Epithelial cell of esophagus (primary cell): ENCODE data around the gene SRXN1.
"Not testable (repeated sequence)": the region's sequence is repeated elsewhere in the genome, so short reads cannot be mapped to it uniquely, and the experiment has no call there.

Experiments
- DNase-seq: peaks from one replicate; pipeline ENCODE4 v3.0.0; 2010; ENCODE audit warnings: low read depth
- H3K4me3 ChIP-seq: 2 replicates; pipeline ENCODE4 v1.5.1; 2011; ENCODE audit warnings: mild to moderate bottlenecking, low read length, control low read depth
- TF ChIP-seq, protein P1 (sequence below): IDR thresholded peaks from 2 replicates; pipeline ENCODE4 v1.5.1; 2011; ENCODE audit warnings: low read depth, mild to moderate bottlenecking, low read length, control low read depth, inconsistent platforms; ENCODE audit not compliant: insufficient read depth; ENCODE audit errors: missing control alignments

SRXN1 gene

GRCh38 chr20:695165-695866 is 42.3 kb upstream of the SRXN1 start:
- no peak for DNase-seq
- TF ChIP-seq, protein P1, sequence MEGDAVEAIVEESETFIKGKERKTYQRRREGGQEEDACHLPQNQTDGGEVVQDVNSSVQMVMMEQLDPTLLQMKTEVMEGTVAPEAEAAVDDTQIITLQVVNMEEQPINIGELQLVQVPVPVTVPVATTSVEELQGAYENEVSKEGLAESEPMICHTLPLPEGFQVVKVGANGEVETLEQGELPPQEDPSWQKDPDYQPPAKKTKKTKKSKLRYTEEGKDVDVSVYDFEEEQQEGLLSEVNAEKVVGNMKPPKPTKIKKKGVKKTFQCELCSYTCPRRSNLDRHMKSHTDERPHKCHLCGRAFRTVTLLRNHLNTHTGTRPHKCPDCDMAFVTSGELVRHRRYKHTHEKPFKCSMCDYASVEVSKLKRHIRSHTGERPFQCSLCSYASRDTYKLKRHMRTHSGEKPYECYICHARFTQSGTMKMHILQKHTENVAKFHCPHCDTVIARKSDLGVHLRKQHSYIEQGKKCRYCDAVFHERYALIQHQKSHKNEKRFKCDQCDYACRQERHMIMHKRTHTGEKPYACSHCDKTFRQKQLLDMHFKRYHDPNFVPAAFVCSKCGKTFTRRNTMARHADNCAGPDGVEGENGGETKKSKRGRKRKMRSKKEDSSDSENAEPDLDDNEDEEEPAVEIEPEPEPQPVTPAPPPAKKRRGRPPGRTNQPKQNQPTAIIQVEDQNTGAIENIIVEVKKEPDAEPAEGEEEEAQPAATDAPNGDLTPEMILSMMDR: no peak
- H3K4me3 ChIP-seq: no peak overlapping the region

DNA sequence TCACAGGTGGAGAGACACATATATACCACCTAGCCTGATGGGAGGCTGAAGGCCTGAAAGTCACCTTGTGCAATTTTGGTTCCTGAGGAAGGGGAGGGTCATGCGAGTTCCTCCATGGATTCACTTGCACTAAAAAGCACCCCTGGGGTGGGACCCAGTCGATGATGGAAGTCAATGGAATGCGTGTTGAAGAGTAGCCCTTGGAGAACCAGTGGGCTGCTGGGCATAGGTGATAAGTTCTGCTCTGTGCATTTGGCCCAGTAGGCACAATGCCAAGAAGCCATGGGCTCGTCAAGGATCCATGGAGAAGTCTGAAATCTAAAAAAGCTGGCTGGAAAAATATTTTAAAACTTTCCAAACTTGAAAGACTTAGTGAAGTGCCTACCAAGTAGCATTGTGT is 41.5 kb upstream of the SRXN1 start:
- DNase-seq: no peak
- H3K4me3 ChIP-seq: no peak overlapping the region
- TF ChIP-seq, protein P1: no peak

GRCh38 chr20:693786-694185 is 40.8 kb upstream of the SRXN1 start:
- DNase-seq, H3K4me3 ChIP-seq: not testable (repeated sequence)

GRCh38 chr20:692044-692443 is 39.0 kb upstream of the SRXN1 start:
- H3K4me3 ChIP-seq: no peak overlapping the region
- no peak for DNase-seq
- TF ChIP-seq, protein P1: no peak

- DNase-seq: no peak
Observed at GRCh38 chr20:689947-690346, 36.9 kb upstream of the SRXN1 start.

GRCh38 chr20:689348-689747 is 36.3 kb upstream of the SRXN1 start:
- DNase-seq: no peak
- TF ChIP-seq, protein P1: no peak
- H3K4me3 ChIP-seq: no peak overlapping the region

More at GRCh38 chr20:689947-690346, 36.9 kb upstream of the SRXN1 start:
- TF ChIP-seq, protein P1: no peak
- H3K4me3 ChIP-seq: no peak overlapping the region

GRCh38 chr20:688809-689212 is 35.8 kb upstream of the SRXN1 start:
- no peak overlapping the region for H3K4me3 ChIP-seq
- TF ChIP-seq, protein P1: no peak
- DNase-seq: peak; percentile 34
